K562 (cell line): Measurements from ENCODE around the gene PITHD1. TPM values are rescaled to one million over a fixed set of nuclear protein-coding genes. Genes with fewer than 3 reads are reported as not detected.

Experiments
- CC2D1A ChIP-seq: fragments of 450-650 bp; IDR thresholded peaks from 2 replicates; pipeline ENCODE4 v1.6.1; 2017; ENCODE audit warnings: mild to moderate bottlenecking
- CREB3 ChIP-seq: fragments of 450-650 bp; conservative IDR thresholded peaks from 2 replicates; pipeline ENCODE4 v1.6.1; 2016; ENCODE audit warnings: missing genetic modification characterization, low read depth, mild to moderate bottlenecking, missing compliant biosample characterization, moderate library complexity
- ETV1 ChIP-seq: fragments of 450-650 bp; conservative IDR thresholded peaks from 2 replicates; pipeline ENCODE4 v1.6.1; 2016; ENCODE audit warnings: missing genetic modification characterization, control low read depth, low read depth, missing compliant biosample characterization
- HMBOX1 ChIP-seq: sonication (generic); IDR thresholded peaks from 2 replicates; pipeline ENCODE4 v1.6.1; 2016
- NFIX ChIP-seq: fragments of 250-450 bp; sonication (Bioruptor Pico); IDR thresholded peaks from 2 replicates; pipeline ENCODE4 v1.4.0; 2020; ENCODE audit warnings: low read depth, mild to moderate bottlenecking, moderate library complexity
- PML ChIP-seq: IDR thresholded peaks from 2 replicates; pipeline ENCODE4 v1.6.1; 2012; ENCODE audit warnings: low read length, inconsistent platforms
- SMARCE1 ChIP-seq: fragments of 450-650 bp; IDR thresholded peaks from 2 replicates; pipeline ENCODE4 v1.7.1; 2016; ENCODE audit warnings: mild to moderate bottlenecking
- TBL1XR1 ChIP-seq, 2 experiments: IDR thresholded peaks; 2 replicates each; pipeline ENCODE4 v1.6.1; 2012; ENCODE audit warnings: improper control_type of control experiment in 2 of 2, low read length in 2 of 2, mild to moderate bottlenecking in 1 of 2
- THRAP3 ChIP-seq: fragments of 450-650 bp; IDR thresholded peaks from 2 replicates; pipeline ENCODE4 v1.6.1; 2016; ENCODE audit warnings: mild to moderate bottlenecking, inconsistent platforms, borderline replicate concordance
- ZFP36 ChIP-seq: fragments of 150-350 bp; IDR thresholded peaks from 2 replicates; pipeline ENCODE4 v1.6.1; 2018; ENCODE audit warnings: low read length, low read depth; ENCODE audit not compliant: partially characterized antibody
- ZHX1 ChIP-seq: fragments of 150-350 bp; conservative IDR thresholded peaks from 2 replicates; pipeline ENCODE4 v1.6.1; 2014; ENCODE audit warnings: low read length
- ZNF444 ChIP-seq: fragments of 250-450 bp; sonication (Bioruptor Pico); IDR thresholded peaks from 2 replicates; pipeline ENCODE4 v1.4.0; 2020; ENCODE audit warnings: mild to moderate bottlenecking, moderate library complexity
- polyA plus RNA-seq, 8 experiments: library from polyadenylated mRNA; depleted of rRNA in 4 of 8; stranded (reverse) in 5 of 8; unstranded in 3 of 8; fragments of >200 nt; fragmentation: Nextera tagmentation in 2 of 8; fragmentation: Illumina TruSeq in 1 of 8; extraction: Ambion mirVana in 2 of 8; extraction: Trizol in 1 of 8; gene quantifications; 2 replicates each; pipeline versions ENCODE4 v1.2.1 to v1.2.3, GENCODE V29; 2011 to 2014; ENCODE audit warnings: inconsistent platforms in 1 of 8, missing spikeins in 1 of 8
- total RNA-seq, 7 experiments: library from RNA; depleted of rRNA in 6 of 7; stranded (reverse); fragments of >200 nt in 6 of 7; fragmentation: Illumina TruSeq in 2 of 7; extraction: Trizol in 2 of 7; gene quantifications; 2 replicates each; pipeline versions ENCODE4 v1.2.1 to v1.2.3, GENCODE V29; 2011 to 2021; ENCODE audit warnings: low replicate concordance in 1 of 7
- TF ChIP-seq, protein P1 (sequence below): fragments of 450-650 bp; IDR thresholded peaks from 2 replicates; pipeline ENCODE4 v1.6.1; 2017; ENCODE audit warnings: antibody characterized with exemption, mild to moderate bottlenecking
- TF ChIP-seq, protein P2 (sequence below): sonication (generic); formaldehyde crosslinking; IDR thresholded peaks from 2 replicates; pipeline ENCODE4 v1.8.0; 2022; ENCODE audit warnings: missing genetic modification reagents, mild to moderate bottlenecking, borderline replicate concordance

The PITHD1 gene
- total and polyA plus RNA-seq, 9 of the 15 experiments (the other 6 are each of a cell fraction or from before 2014, with no cell fraction given) = 46.5 to 175 (median 149) TPM

DNA sequence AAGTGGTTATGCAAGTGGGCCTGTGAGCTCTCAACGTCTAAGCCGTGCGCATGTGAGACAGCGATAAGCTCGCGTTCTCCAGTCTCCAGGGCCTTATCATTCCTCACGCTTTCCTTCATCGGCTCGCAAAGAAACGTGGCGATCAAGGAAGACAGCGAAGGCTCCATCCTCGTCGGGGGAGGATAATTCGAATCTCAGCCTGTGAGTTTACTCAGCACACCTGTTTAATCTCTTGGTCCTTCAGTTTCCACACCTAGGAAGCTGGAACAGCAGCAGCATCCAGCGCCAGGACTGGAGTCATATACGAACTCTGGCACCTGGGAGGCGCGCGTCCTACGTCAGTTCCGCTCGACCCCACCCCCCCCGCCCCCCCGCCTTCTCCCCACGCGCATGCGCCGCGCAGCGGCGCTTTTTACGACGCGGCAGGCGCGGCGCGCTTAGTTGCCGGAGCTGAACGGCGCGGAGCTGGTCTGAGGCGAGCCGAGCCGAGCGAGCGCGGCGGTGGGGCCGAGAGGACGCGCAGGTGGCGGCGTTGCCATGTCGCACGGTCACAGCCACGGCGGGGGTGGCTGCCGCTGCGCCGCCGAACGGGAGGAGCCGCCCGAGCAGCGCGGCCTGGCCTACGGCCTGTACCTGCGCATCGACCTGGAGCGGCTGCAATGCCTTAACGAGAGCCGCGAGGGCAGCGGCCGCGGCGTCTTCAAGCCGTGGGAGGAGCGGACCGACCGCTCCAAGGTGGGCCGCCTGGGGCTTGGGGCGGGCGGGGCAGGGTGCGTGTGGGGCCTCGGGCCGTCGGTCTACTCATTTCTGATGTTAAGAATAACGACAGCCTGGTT is at the start of gene PITHD1 (continued):
- TF ChIP-seq ZHX1 (no peak), TBL1XR1 (IDR thresholded peaks at IDR 0.05; ENCODE audit: low read length in 2 of 2) (peak; percentile 89 to 91), PML (peak; percentile 92), CREB3 (tag) (no peak), HMBOX1 (no peak; the same call in 1 of the 2 replicates), SMARCE1 (peak; percentile 92; the same call in 1 of the 2 replicates), ZNF444 (CRISPR knock-in tag) (no peak), ETV1 (tag) (peak; percentile 81), THRAP3 (no peak), CC2D1A (peak; percentile 83; the same call in 1 of the 2 replicates), ZFP36 (no peak), NFIX (no peak)
- TF ChIP-seq, protein P1, sequence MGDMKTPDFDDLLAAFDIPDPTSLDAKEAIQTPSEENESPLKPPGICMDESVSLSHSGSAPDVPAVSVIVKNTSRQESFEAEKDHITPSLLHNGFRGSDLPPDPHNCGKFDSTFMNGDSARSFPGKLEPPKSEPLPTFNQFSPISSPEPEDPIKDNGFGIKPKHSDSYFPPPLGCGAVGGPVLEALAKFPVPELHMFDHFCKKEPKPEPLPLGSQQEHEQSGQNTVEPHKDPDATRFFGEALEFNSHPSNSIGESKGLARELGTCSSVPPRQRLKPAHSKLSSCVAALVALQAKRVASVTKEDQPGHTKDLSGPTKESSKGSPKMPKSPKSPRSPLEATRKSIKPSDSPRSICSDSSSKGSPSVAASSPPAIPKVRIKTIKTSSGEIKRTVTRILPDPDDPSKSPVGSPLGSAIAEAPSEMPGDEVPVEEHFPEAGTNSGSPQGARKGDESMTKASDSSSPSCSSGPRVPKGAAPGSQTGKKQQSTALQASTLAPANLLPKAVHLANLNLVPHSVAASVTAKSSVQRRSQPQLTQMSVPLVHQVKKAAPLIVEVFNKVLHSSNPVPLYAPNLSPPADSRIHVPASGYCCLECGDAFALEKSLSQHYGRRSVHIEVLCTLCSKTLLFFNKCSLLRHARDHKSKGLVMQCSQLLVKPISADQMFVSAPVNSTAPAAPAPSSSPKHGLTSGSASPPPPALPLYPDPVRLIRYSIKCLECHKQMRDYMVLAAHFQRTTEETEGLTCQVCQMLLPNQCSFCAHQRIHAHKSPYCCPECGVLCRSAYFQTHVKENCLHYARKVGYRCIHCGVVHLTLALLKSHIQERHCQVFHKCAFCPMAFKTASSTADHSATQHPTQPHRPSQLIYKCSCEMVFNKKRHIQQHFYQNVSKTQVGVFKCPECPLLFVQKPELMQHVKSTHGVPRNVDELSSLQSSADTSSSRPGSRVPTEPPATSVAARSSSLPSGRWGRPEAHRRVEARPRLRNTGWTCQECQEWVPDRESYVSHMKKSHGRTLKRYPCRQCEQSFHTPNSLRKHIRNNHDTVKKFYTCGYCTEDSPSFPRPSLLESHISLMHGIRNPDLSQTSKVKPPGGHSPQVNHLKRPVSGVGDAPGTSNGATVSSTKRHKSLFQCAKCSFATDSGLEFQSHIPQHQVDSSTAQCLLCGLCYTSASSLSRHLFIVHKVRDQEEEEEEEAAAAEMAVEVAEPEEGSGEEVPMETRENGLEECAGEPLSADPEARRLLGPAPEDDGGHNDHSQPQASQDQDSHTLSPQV = no peak
- TF ChIP-seq, protein P2, sequence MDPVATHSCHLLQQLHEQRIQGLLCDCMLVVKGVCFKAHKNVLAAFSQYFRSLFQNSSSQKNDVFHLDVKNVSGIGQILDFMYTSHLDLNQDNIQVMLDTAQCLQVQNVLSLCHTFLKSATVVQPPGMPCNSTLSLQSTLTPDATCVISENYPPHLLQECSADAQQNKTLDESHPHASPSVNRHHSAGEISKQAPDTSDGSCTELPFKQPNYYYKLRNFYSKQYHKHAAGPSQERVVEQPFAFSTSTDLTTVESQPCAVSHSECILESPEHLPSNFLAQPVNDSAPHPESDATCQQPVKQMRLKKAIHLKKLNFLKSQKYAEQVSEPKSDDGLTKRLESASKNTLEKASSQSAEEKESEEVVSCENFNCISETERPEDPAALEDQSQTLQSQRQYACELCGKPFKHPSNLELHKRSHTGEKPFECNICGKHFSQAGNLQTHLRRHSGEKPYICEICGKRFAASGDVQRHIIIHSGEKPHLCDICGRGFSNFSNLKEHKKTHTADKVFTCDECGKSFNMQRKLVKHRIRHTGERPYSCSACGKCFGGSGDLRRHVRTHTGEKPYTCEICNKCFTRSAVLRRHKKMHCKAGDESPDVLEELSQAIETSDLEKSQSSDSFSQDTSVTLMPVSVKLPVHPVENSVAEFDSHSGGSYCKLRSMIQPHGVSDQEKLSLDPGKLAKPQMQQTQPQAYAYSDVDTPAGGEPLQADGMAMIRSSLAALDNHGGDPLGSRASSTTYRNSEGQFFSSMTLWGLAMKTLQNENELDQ (CRISPR knock-in tag) = 0 out of 2 replicates have a peak, but pooled peaks have one; percentile 69
